SU-DHL-6 (cell line): ENCODE data around the gene TCF4.

Experiments
- EZH2phosphoT487 ChIP-seq: fragments of 200-600 bp; sonication (generic), shearing (Covaris generic); conservative IDR thresholded peaks from 2 replicates; pipeline ENCODE4 v1.6.1; 2018; ENCODE audit warnings: mild to moderate bottlenecking, antibody characterized with exemption, low read length, moderate library complexity, mixed read lengths
- TF ChIP-seq, protein P1 (sequence below): fragments of 200-600 bp; sonication (generic); IDR thresholded peaks from one replicate; pipeline ENCODE4 v1.5.1; 2017; ENCODE audit warnings: antibody characterized with exemption, mild to moderate bottlenecking, low read length, moderate library complexity; ENCODE audit not compliant: insufficient read depth, poor library complexity, severe bottlenecking

- no peak for TF ChIP-seq EZH2phosphoT487
- TF ChIP-seq, protein P1, sequence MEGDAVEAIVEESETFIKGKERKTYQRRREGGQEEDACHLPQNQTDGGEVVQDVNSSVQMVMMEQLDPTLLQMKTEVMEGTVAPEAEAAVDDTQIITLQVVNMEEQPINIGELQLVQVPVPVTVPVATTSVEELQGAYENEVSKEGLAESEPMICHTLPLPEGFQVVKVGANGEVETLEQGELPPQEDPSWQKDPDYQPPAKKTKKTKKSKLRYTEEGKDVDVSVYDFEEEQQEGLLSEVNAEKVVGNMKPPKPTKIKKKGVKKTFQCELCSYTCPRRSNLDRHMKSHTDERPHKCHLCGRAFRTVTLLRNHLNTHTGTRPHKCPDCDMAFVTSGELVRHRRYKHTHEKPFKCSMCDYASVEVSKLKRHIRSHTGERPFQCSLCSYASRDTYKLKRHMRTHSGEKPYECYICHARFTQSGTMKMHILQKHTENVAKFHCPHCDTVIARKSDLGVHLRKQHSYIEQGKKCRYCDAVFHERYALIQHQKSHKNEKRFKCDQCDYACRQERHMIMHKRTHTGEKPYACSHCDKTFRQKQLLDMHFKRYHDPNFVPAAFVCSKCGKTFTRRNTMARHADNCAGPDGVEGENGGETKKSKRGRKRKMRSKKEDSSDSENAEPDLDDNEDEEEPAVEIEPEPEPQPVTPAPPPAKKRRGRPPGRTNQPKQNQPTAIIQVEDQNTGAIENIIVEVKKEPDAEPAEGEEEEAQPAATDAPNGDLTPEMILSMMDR, result no peak
Observed at GRCh38 chr18:55246278-55246677, 341.7 kb downstream of the TCF4 start.
